ENCODE results near the gene TSBP1. TPM values are rescaled to one million over a fixed set of nuclear protein-coding genes. Genes with fewer than 3 reads are reported as not detected.
"Not testable (repeated sequence)": the region's sequence is repeated elsewhere in the genome, so short reads cannot be mapped to it uniquely, and the experiment has no call there.

TSBP1 gene
- total RNA-seq, 1 experiment from 2014 or later: not detected

DNA sequence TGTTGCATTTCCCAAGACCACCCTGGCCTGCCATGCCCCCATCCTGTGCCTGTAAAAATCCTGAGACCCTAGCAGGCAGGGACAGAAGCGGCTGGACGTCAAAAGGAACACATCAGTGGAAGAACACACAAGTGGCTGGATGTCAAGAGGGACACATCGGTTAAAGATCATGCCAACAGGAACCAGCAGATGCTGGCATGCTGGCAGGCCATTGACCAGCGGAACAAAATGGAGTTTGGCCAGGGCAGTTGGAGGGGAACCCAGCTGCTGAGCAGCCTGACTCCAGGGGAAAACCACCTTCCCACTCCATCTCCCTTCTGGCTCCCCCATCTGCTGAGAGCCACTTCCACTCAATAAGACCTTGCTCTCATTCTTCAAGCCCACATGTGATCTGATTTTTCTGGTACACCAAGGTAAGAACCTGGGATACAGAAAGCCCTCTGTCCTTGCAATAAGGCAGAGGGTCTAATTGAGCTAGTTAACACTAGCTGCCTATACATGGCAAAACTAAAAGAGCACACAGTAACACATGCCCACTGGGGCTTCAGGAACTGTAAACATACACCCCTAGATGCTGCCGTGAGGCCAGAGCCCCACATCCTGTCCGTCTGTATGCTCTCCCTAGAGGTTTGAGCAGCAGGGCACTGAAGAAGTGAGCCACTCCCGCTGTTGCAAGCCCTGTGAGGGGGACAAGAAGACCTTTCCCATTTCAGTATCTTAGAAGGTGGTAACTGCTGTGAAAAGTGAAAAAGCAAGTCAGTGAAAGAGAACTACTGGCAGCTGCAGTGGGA, 4.2 kb upstream of the TSBP1 start:
- no peak for DNase-seq (ENCODE audit: extremely low read depth, low read depth)

DNA sequence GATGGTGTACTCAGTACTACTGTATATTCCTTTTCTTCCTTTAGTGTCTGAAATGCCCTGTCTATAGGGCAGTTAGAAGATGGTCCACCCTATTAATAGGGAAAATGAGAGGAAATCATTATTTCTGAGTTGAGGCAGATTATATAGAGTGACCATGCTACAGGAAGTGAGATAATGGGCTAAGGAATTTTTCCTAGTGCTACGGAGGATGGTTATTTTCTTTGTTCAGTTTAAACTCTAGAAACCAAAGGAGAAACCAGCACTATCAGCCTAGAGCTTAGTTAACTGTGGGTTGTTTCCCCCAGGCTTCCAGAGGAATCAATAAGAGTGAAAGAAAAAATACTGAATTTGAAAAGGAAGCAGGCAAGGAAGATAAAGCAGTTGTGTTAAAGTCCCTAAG, 474 bp downstream of the TSBP1 start:
- no peak for DNase-seq (ENCODE audit: extremely low read depth, low read depth)

DNA sequence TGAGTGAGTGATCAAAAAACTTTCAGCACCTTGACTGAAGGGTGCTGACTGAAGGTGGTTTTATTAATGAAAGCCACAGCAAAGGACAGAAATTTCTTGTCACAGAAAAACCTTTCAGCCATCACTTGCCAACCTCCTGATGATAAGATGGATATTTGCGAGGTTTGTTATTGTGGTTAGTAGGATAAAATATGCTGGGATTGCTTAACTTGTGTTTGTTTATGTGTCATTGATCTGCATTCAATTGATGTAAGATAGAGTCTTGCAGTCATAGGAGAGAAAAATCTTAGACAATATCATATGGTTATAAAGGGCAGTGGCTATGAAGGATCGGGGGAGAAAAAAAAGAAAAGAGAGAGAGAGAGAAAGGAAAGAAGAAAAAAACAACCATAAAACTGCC, 1.2 kb downstream of the TSBP1 start:
- DNase-seq (ENCODE audit: extremely low read depth, low read depth): peak; percentile 81

DNA sequence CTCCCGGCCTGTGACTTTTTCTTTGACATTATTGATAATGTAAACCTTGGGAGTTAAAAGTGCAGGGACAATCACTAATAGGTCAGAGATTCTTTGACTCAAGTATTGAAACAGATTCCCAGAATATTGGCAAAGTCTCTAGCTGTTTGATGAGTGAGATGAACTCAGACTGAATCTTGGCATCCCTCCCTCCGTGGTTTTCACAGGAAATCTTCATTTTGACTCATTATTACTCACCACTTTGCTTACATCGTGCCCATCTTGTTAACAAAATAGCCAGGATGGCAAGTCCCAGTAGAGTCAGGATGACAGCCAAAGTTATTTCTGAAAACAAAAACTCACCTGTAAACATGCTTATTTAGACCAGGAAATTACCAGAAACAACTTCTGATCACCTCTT, 2.0 kb downstream of the TSBP1 start:
- DNase-seq (ENCODE audit: extremely low read depth, low read depth): peak; percentile 91

DNA sequence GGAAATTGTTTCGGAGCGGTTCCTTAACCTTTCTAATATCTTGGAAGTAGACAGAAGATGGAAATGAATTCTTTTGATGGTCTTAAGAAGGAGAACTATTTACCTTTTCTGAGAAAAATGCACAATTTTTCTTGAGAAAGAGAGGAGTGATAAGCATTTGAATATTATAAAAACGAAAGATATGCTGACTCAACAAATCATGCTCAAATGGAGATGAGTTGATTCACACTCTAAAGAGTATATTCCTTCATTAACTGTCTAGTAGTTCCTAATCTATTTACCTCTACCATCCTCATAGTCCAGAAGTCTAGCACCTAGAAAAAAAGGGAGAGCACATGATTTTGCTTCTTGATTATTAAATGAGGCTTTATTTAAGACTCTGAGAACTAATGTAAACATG, 4.1 kb downstream of the TSBP1 start:
- DNase-seq (ENCODE audit: extremely low read depth, low read depth): no peak

DNA sequence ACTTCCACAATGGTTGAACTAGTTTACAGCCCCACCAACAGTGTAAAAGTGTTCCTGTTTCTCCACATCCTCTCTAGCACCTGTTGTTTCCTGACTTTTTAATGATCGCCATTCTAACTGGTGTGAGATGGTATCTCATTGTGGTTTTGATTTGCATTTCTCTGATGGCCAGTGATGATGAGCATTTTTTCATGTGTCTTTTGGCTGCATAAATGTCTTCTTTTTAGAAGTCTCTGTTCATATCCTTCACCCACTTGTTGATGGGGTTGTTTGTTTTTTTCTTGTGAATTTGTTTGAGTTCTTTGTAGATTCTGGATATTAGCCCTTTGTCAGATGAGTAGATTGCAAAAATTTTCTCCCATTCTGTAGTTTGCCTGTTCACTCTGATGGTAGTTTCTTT, 12.5 kb downstream of the TSBP1 start:
- DNase-seq (ENCODE audit: extremely low read depth, low read depth): not testable (repeated sequence)

DNA sequence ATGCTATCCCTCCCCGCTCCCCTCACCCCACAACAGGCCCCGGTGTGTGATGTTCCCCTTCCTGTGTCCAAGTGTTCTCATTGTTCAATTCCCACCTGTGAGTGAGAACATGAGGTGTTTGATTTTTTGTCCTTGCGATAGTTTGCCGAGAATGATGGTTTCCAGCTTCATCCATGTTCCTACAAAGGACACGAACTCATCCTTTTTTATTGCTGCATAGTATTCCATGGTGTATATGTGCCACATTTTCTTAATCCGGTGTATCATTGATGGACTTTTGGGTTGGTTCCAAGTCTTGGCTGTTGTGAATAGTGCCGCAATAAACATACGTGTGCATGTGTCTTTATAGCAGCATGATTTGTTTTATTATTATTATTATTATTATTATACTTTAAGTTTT, 13.2 kb downstream of the TSBP1 start:
- not testable (repeated sequence) for DNase-seq (ENCODE audit: extremely low read depth, low read depth)

DNA sequence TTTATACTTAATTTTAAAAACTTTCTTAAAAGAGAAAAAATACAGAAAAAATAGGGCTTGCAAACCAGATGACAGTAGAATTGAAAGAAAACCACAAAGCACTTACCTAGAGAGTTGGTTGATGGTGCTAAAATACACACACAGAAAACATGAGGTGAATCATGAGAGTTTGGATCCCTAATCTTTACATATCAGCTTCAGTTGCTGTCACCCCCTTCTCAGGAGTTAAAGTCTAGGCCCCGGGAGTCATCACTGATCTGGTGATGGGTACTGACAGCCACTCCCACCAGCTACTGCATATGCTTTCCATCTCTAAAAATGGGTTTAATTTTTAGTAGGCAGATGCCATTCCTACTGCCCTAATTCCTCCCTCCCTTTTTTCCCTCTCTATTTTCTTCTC, 16.7 kb downstream of the TSBP1 start:
- no peak for DNase-seq (ENCODE audit: extremely low read depth, low read depth)

DNA sequence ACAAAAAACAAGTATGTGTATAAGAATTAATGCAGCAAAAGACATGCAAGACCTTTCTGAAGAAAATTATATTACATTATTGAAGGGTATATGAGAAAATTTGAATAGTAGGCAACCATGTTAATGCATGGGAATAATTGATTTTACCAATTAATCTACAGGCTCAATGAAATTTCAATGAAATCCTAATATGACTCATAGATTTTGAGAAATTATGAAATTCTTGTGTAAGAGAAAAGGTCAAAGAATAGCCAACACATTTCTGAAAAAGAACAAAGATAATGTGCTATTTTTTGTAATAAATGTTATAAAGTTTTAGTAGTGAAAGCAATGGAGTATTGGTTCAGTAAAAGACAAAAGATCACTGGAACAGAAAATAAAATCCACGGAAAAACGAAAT, 18.4 kb downstream of the TSBP1 start:
- DNase-seq (ENCODE audit: extremely low read depth, low read depth): no peak

DNA sequence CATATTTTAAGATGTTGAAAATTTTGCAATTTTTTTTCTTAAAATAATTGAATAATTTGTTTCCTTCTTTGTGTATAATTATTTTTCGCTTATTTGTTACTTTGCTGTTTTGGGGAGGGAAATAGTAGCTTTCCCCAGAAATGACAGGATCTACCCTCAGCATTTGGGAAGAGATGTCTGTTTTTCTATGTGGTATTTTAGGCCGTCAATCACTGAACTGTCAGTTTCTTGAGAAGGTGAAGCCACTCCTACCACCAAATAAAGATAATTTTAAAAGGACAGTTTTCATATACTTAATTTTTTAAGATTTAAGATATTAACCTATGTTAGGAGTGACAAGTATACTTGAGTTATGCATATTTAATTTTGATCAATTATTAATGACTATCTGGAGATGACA, 31.5 kb downstream of the TSBP1 start:
- DNase-seq (ENCODE audit: extremely low read depth, low read depth): no peak

DNA sequence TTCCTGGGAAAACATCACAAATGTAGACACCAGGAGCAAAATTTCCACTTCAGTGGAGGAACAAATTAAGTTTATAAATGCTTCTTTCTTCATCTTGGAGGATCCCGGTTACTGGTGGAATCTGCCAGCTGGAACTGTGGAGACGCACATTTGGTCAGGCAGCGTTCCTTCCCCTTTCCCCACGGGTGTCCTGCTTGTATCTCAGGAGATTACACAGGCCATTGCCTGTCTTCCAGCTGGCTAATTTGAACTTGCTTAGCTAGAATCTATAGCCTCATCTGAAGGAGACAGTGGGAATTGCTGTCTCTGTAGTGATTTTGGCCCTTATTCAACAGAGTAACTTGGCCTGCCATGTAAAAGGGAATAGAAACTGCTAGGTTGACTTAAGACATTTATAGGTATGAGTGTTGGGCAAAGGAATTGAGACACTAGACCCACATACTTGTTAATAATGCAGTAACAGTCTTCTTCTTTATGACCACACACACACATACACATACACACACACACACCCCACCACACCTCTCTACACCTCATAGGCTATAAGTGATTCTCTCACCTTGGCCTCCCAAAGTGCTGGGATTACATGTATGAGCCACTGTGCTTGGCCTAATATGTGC, 34.4 kb downstream of the TSBP1 start:
- no peak for DNase-seq (ENCODE audit: extremely low read depth, low read depth)

DNA sequence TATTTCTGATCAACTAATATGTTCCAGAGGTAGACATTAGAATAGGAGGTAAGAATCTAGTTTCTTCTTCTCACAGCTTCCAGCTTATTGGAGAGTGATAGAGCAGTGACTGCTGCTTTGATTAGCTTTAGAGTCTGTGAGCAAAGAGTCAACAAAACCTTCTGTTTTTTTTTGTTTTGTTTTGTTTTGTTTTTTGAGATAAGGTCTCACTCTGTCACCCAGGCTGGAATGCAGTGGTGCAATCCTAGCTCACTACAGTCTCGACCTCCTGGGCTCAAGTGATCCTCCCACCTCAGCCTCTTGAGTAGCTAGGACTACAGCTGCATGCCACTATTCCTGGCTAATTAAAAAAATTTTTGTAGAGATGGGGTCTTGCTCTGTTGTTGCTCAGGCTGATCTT, 39.3 kb downstream of the TSBP1 start:
- DNase-seq (ENCODE audit: extremely low read depth, low read depth): no peak

DNA sequence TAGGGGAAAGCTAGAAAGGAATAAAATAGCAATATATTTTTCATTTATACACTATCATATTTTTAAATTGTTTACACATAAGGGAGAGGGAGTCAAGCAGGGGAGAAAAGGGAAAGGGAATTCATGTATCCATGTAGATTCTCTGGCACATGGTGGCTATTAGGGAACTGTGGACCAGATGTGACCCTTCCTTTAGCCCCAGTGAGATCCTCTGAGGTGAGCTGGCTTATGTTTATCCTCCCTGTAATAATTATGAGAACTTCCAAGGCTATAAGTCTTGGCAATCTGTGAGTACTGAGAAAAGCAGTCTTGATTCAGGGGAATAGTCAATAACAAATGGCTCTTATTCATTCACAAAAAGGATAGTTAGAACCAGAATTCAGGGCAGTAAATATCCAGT, 42.6 kb downstream of the TSBP1 start:
- DNase-seq (ENCODE audit: extremely low read depth, low read depth): no peak

DNA sequence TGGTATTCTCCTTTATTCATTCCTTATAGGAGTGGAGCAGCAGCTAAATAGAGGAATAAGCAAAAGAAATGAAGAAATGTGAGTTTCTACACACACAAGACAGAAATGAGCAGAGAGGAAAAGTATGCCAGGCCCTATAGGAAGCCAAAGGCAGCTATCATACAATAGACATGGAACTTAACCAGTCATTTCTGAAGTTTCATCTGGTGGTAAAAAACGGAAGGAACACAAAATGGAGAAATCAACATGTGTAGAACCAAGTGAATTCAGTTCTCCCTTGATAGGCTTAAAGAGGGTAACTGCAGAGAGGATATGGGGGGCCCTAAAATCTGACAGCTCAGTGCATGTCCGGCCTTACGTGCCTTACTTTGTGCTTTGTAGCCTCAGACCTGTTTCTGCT, 44.6 kb downstream of the TSBP1 start:
- DNase-seq (ENCODE audit: extremely low read depth, low read depth): no peak

DNA sequence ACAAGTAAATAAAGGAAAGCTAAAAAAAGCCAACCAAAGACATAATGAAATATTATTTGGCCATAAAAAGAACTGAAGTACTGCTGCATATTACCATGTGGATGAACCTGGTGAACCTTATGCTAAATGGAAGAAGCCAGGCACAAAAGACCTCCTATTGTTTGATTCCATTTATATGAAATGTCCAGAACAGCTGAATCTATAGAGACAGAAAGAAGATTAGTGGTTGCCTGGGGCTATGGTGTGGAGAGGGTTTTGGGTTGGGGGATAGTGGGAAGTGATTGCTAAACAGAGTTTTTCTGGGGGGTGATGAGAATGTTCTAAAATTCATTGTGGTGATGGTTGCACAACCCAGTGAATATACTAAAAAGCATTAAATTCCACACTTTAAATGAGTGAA, 53.2 kb downstream of the TSBP1 start:
- DNase-seq (ENCODE audit: extremely low read depth, low read depth): no peak

DNA sequence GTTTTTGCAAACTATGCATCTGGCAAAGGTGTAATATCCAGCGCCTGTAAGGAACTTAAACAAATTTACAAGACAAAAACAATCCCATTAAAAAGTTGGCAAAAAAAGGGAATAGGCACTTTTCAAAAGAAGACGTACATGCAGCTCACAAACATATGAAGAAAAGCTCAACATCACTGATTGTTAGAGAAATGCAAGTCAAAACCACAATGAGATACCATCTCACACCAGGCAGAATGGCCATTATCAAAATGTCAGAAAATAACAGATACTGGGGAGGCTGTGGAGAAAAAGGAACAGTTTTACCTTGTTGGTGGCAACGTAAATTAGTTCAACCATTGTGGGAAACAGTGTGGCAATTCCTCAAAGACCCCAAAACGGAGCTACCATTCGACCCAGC, 54.2 kb downstream of the TSBP1 start:
- DNase-seq (ENCODE audit: extremely low read depth, low read depth): no peak

DNA sequence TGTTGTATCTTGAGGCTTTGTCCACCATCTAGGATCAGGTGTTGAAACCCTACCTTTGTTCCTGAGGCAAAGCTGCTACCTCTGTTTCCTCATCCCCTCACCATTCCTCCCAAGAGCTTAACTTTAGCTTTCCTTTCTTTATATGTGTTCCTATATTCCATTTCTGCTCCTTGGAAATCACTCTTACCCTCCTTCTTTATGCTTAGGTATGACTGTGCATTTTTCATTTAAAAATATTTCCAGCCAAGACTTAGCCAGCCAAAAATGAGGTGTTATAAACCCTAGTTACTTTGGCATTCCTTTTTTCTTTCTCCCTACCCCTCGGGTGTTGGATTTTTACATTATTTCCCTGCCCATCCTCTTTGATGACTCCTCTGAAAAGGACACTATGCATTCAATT, 57.7 kb downstream of the TSBP1 start:
- no peak for DNase-seq (ENCODE audit: extremely low read depth, low read depth)

DNA sequence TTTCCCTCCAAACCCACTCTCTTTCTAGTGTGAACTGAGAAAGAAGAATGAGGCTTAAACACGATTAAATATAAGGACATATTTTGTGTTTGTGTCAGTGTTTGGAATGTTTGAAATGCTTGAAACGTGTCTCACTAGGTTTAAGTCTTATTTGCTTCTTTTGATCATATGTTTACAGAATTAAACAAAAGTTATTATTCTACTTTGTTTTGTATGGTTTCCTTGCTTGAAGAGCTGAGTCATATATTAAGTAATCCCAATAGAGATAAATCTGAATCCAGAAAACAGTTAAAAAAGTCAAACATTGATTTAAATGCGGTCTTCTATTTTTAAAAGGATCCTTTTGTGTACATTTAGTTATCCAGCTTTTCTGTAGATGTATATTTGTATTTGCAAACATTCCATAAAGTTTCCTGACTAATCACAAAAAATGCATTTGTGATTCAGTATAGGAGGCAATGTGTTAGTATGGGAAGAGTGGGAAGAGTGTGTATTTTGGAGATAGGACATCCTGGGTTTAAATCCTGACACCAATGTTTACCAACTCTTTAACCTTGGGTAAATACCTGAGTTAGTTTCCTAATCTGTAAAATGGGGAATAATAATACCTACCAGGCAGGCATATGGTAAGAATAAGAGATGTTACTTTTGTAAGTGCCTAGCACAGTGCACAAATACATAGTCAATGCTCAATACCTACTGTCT, 72.9 kb downstream of the TSBP1 start:
- DNase-seq (ENCODE audit: extremely low read depth, low read depth): no peak

DNA sequence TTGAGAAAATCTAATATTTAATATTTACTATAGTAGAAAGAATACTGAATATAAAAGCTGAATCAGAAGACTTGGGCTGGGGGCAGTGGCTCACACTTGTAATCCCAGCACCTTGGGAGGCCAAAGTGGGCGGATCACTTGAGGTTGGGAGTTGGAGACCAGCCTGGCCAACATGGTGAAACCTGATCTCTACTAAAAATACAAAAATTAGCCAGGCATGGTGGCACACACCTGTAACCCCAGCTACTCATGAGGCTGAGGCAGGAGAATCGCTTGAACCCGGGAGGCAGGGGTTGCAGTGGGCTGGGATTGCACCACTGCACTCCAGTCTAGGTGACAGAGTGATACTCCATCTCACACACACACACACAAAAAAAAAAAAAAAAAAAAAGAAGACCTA, 76.7 kb downstream of the TSBP1 start:
- DNase-seq (ENCODE audit: extremely low read depth, low read depth): not testable (repeated sequence)

DNA sequence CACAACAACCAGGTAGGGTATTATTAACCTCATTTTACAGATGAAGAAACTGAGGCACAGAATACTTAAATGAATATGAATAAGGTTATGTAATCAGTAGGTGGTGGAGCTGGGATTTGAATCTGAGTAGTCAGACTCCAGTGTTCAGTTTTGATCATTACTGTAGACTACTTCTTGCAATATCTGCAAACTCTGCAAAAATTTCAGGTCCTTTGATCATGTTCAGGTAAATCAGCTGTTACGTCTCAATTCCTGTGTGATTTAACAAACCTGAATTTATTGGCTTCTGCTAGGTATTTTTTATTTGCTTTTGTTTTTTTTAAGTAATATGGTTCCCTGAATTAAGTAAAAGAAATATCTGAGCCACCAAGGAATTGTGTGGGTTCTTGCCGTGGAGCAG, 77.1 kb downstream of the TSBP1 start:
- DNase-seq (ENCODE audit: extremely low read depth, low read depth): no peak

DNA sequence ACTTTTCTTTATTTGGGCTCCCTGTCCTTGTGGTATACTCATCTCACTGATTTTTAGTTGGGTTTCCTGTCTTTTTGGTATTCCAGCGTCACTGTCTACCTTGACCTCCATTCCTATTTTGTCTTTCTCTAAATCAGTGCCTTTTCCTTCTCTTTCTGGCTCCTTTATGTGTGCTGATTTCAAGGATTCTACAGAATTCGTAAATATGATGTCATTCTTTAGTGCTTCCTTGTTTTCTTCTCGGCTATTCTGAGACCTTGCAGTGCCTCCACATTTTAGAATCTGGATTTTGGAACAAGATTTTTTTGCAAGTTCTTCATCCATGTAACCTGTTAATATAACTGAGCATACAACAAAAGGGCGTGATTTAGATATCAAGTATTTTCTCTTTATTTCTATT, 78.0 kb downstream of the TSBP1 start:
- no peak for DNase-seq (ENCODE audit: extremely low read depth, low read depth)

DNA sequence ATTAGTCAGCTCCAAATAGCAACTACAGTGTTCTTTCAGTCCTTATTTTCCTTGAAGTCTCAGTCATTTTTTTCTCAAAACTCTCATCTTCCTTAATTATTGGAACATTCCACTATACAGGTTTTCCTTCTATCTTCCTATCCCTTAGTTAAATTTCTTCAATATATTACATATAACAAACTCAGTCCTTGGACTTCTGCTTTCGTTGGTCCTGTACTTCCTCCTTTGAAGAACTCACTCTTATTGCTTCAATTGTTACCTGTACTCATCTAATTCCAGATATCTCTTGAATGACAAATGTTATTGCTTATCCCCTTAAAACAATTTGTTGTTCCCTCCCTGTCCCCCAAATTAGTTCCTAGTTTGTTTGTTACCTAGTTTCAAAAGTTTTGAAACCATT, 80.2 kb downstream of the TSBP1 start:
- no peak for DNase-seq (ENCODE audit: extremely low read depth, low read depth)
